HAP-1 (cell line): ENCODE results near the gene PEX26.
"Not testable (repeated sequence)": the region's sequence is repeated elsewhere in the genome, so short reads cannot be mapped to it uniquely, and the experiment has no call there.

ENCODE experiments used
- DNase-seq, 2 experiments: peaks; one replicate each; pipeline ENCODE4 v3.0.0-alpha.2; 2016 to 2020; ENCODE audit warnings: low spot score in 2 of 2
- H3K27me3 ChIP-seq: fragments of 250-450 bp; sonication (Bioruptor Pico); 2 replicates; pipeline ENCODE4 v1.5.1; 2020; ENCODE audit warnings: low read depth, mild to moderate bottlenecking, moderate library complexity
- H3K36me3 ChIP-seq: fragments of 250-450 bp; sonication (Bioruptor Pico); replicated peaks from 2 replicates; pipeline ENCODE4 v1.5.1; 2020; ENCODE audit warnings: mild to moderate bottlenecking
- H3K4me1 ChIP-seq: fragments of 250-450 bp; sonication (Bioruptor Pico); 2 replicates; pipeline ENCODE4 v1.5.1; 2020; ENCODE audit warnings: mild to moderate bottlenecking
- H3K4me3 ChIP-seq: fragments of 250-450 bp; sonication (Bioruptor Pico); 2 replicates; pipeline ENCODE4 v1.5.1; 2020; ENCODE audit warnings: mild to moderate bottlenecking, moderate library complexity
- H3K9me3 ChIP-seq: fragments of 250-450 bp; sonication (Bioruptor Pico); 2 replicates; pipeline ENCODE4 v1.5.1; 2020; ENCODE audit warnings: mild to moderate bottlenecking, moderate library complexity
- in situ Hi-C: fragments of 300-500 bp; cut with MboI; formaldehyde crosslinking; loops from 3 replicates; pipeline ENCODE4 v1.14.3; 2020; ENCODE audit warnings: low sequenced_read_pairs, inconsistent platforms, mixed read lengths

PEX26 gene

GRCh38 chr22:18141004-18141403 is 63.2 kb downstream of the PEX26 start:
- H3K4me1 ChIP-seq, H3K4me3 ChIP-seq, in situ Hi-C loops, DNase-seq, H3K9me3 ChIP-seq, H3K27me3 ChIP-seq, H3K36me3 ChIP-seq: not testable (repeated sequence)

- no peaks in the 10 kb centered on the region for H3K27me3 ChIP-seq
- H3K4me1 ChIP-seq: no peaks in the 10 kb centered on the region
- no peaks in the 10 kb centered on the region for H3K9me3 ChIP-seq
- in situ Hi-C loops: no loop called here
- H3K36me3 ChIP-seq: no peaks in the 10 kb centered on the region
- no peak for DNase-seq
- H3K4me3 ChIP-seq: no peak overlapping the region
These were observed 66.3 kb downstream of the PEX26 start for GRCh38 chr22:18144105-18144504.

GRCh38 chr22:18145676-18146388 is 68.0 kb downstream of the PEX26 start:
- H3K4me1 ChIP-seq: peaks cover under 1% of the 10 kb centered on the region; the same call in 1 of the 2 replicates
- no peaks in the 10 kb centered on the region for H3K9me3 ChIP-seq
- in situ Hi-C loops: no loop called here
- DNase-seq: no peak
- no peak overlapping the region for H3K4me3 ChIP-seq
- no peaks in the 10 kb centered on the region for H3K36me3 ChIP-seq
- H3K27me3 ChIP-seq: no peaks in the 10 kb centered on the region

- Histone ChIP-seq H3K4me1 (peaks cover 4% of the 10 kb centered on the region; the same call in 1 of the 2 replicates), H3K9me3 (no peaks in the 10 kb centered on the region), H3K27me3 (no peaks in the 10 kb centered on the region), H3K36me3 (no peaks in the 10 kb centered on the region), H3K4me3 (no peak overlapping the region)
- in situ Hi-C loops: no loop called here
- DNase-seq: no peak
These were observed 68.6 kb downstream of the PEX26 start for GRCh38 chr22:18146389-18146753.

GRCh38 chr22:18147791-18148190 is 70.0 kb downstream of the PEX26 start:
- in situ Hi-C loops: no loop called here
- no peaks in the 10 kb centered on the region for H3K27me3 ChIP-seq
- H3K36me3 ChIP-seq: no peaks in the 10 kb centered on the region
- DNase-seq: no peak
- H3K9me3 ChIP-seq: no peaks in the 10 kb centered on the region
- H3K4me1 ChIP-seq: peaks cover 4% of the 10 kb centered on the region; the same call in 1 of the 2 replicates
- H3K4me3 ChIP-seq: no peak overlapping the region

GRCh38 chr22:18148293-18148965 is 70.6 kb downstream of the PEX26 start:
- H3K36me3 ChIP-seq: no peaks in the 10 kb centered on the region
- peaks cover 4% of the 10 kb centered on the region; the same call in 1 of the 2 replicates for H3K4me1 ChIP-seq
- no peaks in the 10 kb centered on the region for H3K9me3 ChIP-seq
- no peak for DNase-seq
- no peaks in the 10 kb centered on the region for H3K27me3 ChIP-seq
- in situ Hi-C loops: no loop called here
- H3K4me3 ChIP-seq: no peak overlapping the region

GRCh38 chr22:18152519-18152918 is 74.7 kb downstream of the PEX26 start:
- Histone ChIP-seq H3K9me3 (no peaks in the 10 kb centered on the region), H3K4me1 (peaks cover 4% of the 10 kb centered on the region; the same call in 1 of the 2 replicates), H3K36me3 (no peaks in the 10 kb centered on the region), H3K27me3 (no peaks in the 10 kb centered on the region), H3K4me3 (no peak overlapping the region)
- DNase-seq: no peak
- in situ Hi-C loops: no loop called here

- no peak for DNase-seq
- H3K36me3 ChIP-seq: no peaks in the 10 kb centered on the region
- H3K4me3 ChIP-seq: no peak overlapping the region
- H3K27me3 ChIP-seq: no peaks in the 10 kb centered on the region
- no peaks in the 10 kb centered on the region for H3K9me3 ChIP-seq
- in situ Hi-C loops: no loop called here
- H3K4me1 ChIP-seq: peaks cover 4% of the 10 kb centered on the region; the same call in 1 of the 2 replicates
These were observed 77.1 kb downstream of the PEX26 start for GRCh38 chr22:18154821-18155390.
